ENCODE data around the gene RPL36. TPM values are rescaled to one million over a fixed set of nuclear protein-coding genes. Genes with fewer than 3 reads are reported as not detected.

Gene RPL36
- polyA plus RNA-seq, 3 donors: 336 to 708 (median 627) TPM

GRCh38 chr19:5717215-5717935 lies 27.3 kb downstream of the RPL36 start:
- H3K4me3 Mint-ChIP-seq: no peak overlapping the region
- Histone ChIP-seq H3K27ac (ENCODE audit: low read depth in 1 of 2, low read length in 2 of 2) (peak overlapping the region in 1 of 2 donors; percentile 91), H3K9ac (ENCODE audit: insufficient read depth, low read length, poor library complexity, severe bottlenecking) (no peak overlapping the region), H2AFZ (ENCODE audit: insufficient read depth, low read depth, low read length, poor library complexity, severe bottlenecking) (no peak overlapping the region), H3K4me3 (replicated peaks in 1 of 3; ENCODE audit: low read depth in 2 of 3, low read length in 3 of 3) (no peak overlapping the region), H3K4me2 (replicated peaks; ENCODE audit: extremely low read depth, low read length, poor library complexity, severe bottlenecking) (no peak overlapping the region), H3K4me1 (ENCODE audit: control insufficient read depth in 1 of 2, insufficient read depth in 2 of 2, low read length in 2 of 2) (peaks cover 20 to 29% of the 10 kb centered on the region in 2 donors), H3K9me3 (replicated peaks in 1 of 2; ENCODE audit: control insufficient read depth in 1 of 2, insufficient read depth in 1 of 2, low read length in 2 of 2) (no peaks in the 10 kb centered on the region), H3K36me3 (replicated peaks in 1 of 2; ENCODE audit: control insufficient read depth in 1 of 2, insufficient read depth in 2 of 2, low read length in 2 of 2) (peaks cover 20 to 21% of the 10 kb centered on the region in 2 donors), H3K27me3 (ENCODE audit: control insufficient read depth in 2 of 2, insufficient read depth in 2 of 2, low read length in 2 of 2) (no peaks in the 10 kb centered on the region), H4K20me1 (ENCODE audit: insufficient read depth, low read length) (peaks cover 29% of the 10 kb centered on the region), H3K79me2 (ENCODE audit: insufficient read depth, low read length) (peaks cover 49% of the 10 kb centered on the region)
- 81% methylated on average over 4 of the region's 8 CpGs for WGBS (ENCODE audit: insufficient coverage)
- peaks cover 20 to 35% of the 10 kb centered on the region in 2 donors for H3K36me3 Mint-ChIP-seq
- DNase-seq: no peak
- H3K4me1 Mint-ChIP-seq: peaks cover 26% of the 10 kb centered on the region
- H3K27ac Mint-ChIP-seq: peak overlapping the region in 4 of 7 donors; percentile 1 to 95 (median 72)
- intact Hi-C loops (cut with micrococcal nuclease): no loop called here
- H3K9me3 Mint-ChIP-seq: peaks cover 0 to 3% (median 0%) of the 10 kb centered on the region in 7 donors
- no peak for TF ChIP-seq CTCF (IDR thresholded peaks at IDR 0.05)
- peaks cover 0 to 3% (median 2%) of the 10 kb centered on the region in 3 donors for H3K27me3 Mint-ChIP-seq (ENCODE audit: low read depth in 3 of 3)

DNA sequence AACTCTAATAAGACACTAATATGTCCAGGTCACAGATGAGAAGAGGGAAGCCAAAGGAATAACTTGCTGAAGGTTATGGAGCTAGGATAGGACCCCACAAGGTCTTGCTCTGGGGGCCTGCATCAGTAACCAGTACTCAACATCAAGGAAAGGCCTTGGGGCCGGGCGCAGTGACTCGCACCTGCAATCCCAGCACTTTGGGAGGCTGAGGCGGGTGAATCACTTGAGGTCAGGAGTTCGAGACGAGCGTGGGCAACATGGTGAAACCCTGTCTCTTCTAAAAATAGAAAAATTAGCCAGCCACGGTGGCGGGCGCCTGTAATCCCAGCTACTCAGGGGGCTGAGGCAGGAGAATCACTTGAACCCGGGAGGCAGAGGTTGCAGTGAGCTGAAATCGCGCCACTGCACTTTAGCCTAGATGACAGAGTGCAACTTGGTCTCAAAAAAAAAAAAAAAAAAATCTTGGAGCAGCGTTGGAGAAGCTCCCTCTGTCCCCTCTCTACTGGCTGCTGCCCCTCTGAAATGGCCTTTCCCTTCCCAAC lies 28.0 kb downstream of the RPL36 start:
- Histone ChIP-seq H3K9ac (ENCODE audit: insufficient read depth, low read length, poor library complexity, severe bottlenecking) (no peak overlapping the region), H3K9me3 (replicated peaks in 1 of 2; ENCODE audit: control insufficient read depth in 1 of 2, insufficient read depth in 1 of 2, low read length in 2 of 2) (no peaks in the 10 kb centered on the region), H3K36me3 (replicated peaks in 1 of 2; ENCODE audit: control insufficient read depth in 1 of 2, insufficient read depth in 2 of 2, low read length in 2 of 2) (peaks cover 13 to 15% of the 10 kb centered on the region in 2 donors), H3K79me2 (ENCODE audit: insufficient read depth, low read length) (peaks cover 49% of the 10 kb centered on the region), H3K4me1 (ENCODE audit: control insufficient read depth in 1 of 2, insufficient read depth in 2 of 2, low read length in 2 of 2) (peaks cover 20 to 29% of the 10 kb centered on the region in 2 donors), H3K4me2 (replicated peaks; ENCODE audit: extremely low read depth, low read length, poor library complexity, severe bottlenecking) (peak overlapping the region; percentile 89), H2AFZ (ENCODE audit: insufficient read depth, low read depth, low read length, poor library complexity, severe bottlenecking) (no peak overlapping the region), H4K20me1 (ENCODE audit: insufficient read depth, low read length) (peaks cover 29% of the 10 kb centered on the region), H3K27ac (ENCODE audit: low read depth in 1 of 2, low read length in 2 of 2) (peak overlapping the region; percentile 10 to 91), H3K27me3 (ENCODE audit: control insufficient read depth in 2 of 2, insufficient read depth in 2 of 2, low read length in 2 of 2) (no peaks in the 10 kb centered on the region), H3K4me3 (replicated peaks in 1 of 3; ENCODE audit: low read depth in 2 of 3, low read length in 3 of 3) (no peak overlapping the region)
- Mint-ChIP-seq H3K27ac (peak overlapping the region; percentile 50 to 95 (median 92)), H3K4me1 (peaks cover 26% of the 10 kb centered on the region), H3K9me3 (peaks cover 0 to 3% (median 0%) of the 10 kb centered on the region in 7 donors), H3K36me3 (peaks cover 17 to 27% of the 10 kb centered on the region in 2 donors), H3K27me3 (ENCODE audit: low read depth in 3 of 3) (peaks cover 2 to 3% (median 2%) of the 10 kb centered on the region in 3 donors), H3K4me3 (no peak overlapping the region)
- intact Hi-C loops (cut with micrococcal nuclease): loop anchor here in 1 of 2 donors (2.0 kb wide), 1 partner anchor 27 kb away; the partner anchor contains the start of gene RPL36
- no peak for TF ChIP-seq CTCF (IDR thresholded peaks at IDR 0.05)
- DNase-seq: peak in 1 of 3 donors; percentile 24
- WGBS (ENCODE audit: insufficient coverage): 44% methylated on average over 9 of the region's 14 CpGs

Measured in CD14-positive monocyte (primary cell).